Omental fat pad (tissue), 4 donors: ENCODE data around the gene NSUN4. TPM values are rescaled to one million over a fixed set of nuclear protein-coding genes. Genes with fewer than 3 reads are reported as not detected.

Experiments
- ATAC-seq: fragments of 150-250 bp; one replicate; pipeline ENCODE4 v1.9.1; 2016; ENCODE audit warnings: mild to moderate bottlenecking, moderate library complexity; ENCODE audit not compliant: low FRiP score
- DNase-seq: peaks from one replicate; pipeline ENCODE4 v3.0.0-alpha.2; 2019; ENCODE audit warnings: low spot score
- CTCF ChIP-seq, 3 donors: fragments of 450-650 bp; IDR thresholded peaks; one replicate each; pipeline ENCODE4 v1.5.1; 2016 to 2017; ENCODE audit warnings: antibody characterized with exemption in 3 of 3, mild to moderate bottlenecking in 3 of 3, moderate library complexity in 2 of 3
- total RNA-seq, 4 donors: library from RNA; depleted of rRNA; stranded (reverse); fragments of >200 nt; gene quantifications; one replicate each; pipeline ENCODE4 v1.1.0, GENCODE V29; 2016

NSUN4 gene
- total RNA-seq, 4 donors from 2014 or later = 19.5 to 26.3 (median 22.2) TPM

- TF ChIP-seq CTCF (IDR thresholded peaks at IDR 0.05) = no peak
- ATAC-seq = no peak
Observed at GRCh38 chr1:46405197-46405555, 64.6 kb downstream of the NSUN4 start.

GRCh38 chr1:46405724-46406123 is 65.1 kb downstream of the NSUN4 start:
- DNase-seq = no peak
- TF ChIP-seq CTCF (IDR thresholded peaks at IDR 0.05) = no peak
- ATAC-seq = no peak

More at GRCh38 chr1:46405197-46405555, 64.6 kb downstream of the NSUN4 start:
- DNase-seq = no peak

DNA sequence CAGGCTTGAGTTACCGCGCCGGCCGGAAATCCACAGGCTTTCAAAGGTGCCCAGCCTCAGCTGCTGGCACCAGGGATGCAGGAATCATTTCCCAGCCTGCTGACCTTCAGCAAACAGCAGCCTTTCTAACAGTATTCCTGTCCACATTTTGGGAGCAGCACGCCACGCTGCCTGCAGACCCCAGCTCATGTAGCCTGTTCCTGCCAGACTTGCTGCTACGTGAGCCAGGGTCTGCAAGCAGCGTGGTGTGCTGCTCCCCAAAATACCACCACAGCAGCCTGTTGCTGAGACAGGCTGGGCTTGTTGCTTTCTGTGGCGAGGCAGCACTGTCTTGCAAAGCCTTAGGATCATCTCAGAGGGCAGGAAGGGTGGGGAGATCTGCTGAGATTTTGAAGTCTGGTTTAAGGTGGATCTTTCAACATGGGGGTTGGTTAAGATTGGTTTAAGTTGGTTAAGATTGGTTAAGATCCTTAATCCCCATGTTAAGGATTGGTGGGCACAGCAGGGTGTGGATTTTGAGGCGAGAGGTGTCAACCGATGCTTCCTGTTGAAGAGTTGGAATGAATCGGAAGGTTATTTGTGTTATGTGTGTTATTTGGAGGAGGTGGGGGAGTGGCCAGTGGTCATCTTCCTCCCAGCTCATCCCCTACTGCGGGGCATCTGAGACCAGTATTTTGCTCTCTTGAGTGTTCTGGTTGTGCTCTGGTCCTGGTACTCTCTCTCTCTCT is 66.4 kb downstream of the NSUN4 start:
- ATAC-seq = no peak
- no peak for TF ChIP-seq CTCF (IDR thresholded peaks at IDR 0.05)
- no peak for DNase-seq

- no peak for ATAC-seq
- no peak for DNase-seq
- no peak for TF ChIP-seq CTCF (IDR thresholded peaks at IDR 0.05)
Observed at GRCh38 chr1:46407636-46408035, 67.0 kb downstream of the NSUN4 start.

GRCh38 chr1:46408356-46409062 is 67.9 kb downstream of the NSUN4 start:
- no peak for ATAC-seq
- DNase-seq = no peak
- no peak for TF ChIP-seq CTCF (IDR thresholded peaks at IDR 0.05)

DNA sequence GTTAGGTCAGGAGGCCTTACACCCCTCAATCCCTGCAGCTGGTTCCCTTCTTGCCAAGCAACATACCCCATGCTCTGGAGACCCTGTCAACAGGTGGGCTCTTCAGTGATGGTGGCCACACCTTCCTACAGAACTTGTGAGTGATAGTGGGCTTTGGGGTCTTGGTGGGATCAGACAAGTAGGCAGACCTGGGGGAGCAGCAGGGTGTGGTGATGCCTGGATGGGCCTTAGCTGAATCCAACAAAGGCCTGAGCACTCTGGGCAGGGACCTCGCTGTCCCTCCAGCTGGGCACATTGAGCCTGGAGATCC is 68.4 kb downstream of the NSUN4 start:
- no peak for DNase-seq
- TF ChIP-seq CTCF (IDR thresholded peaks at IDR 0.05) = no peak
- ATAC-seq = no peak
